Uterus (tissue), 2 donors: Measurements from ENCODE around the gene SPDYE4.

Experiments
- CTCF ChIP-seq, 4 experiments: fragments of 200-600 bp in 2 of 4; fragments of 450-650 bp in 2 of 4; sonication (generic) in 2 of 4; IDR thresholded peaks; one replicate each; pipeline ENCODE4 v1.5.1; 2016 to 2019; ENCODE audit warnings: antibody characterized with exemption in 4 of 4, mild to moderate bottlenecking in 2 of 4, moderate library complexity in 1 of 4
- POLR2A ChIP-seq, 2 donors: fragments of 450-650 bp; IDR thresholded peaks; one replicate each; pipeline ENCODE4 v1.6.1; 2016; ENCODE audit warnings: antibody characterized with exemption in 2 of 2, mild to moderate bottlenecking in 1 of 2, moderate library complexity in 1 of 2

- TF ChIP-seq CTCF (IDR thresholded peaks at IDR 0.05), result no peak
- no peak for TF ChIP-seq POLR2A (IDR thresholded peaks at IDR 0.05)
These were observed 1.2 kb downstream of the SPDYE4 start for GRCh38 chr17:8757189-8757588.
